H1 (cell line): ENCODE results near the gene AGBL1. TPM values are rescaled to one million over a fixed set of nuclear protein-coding genes. Genes with fewer than 3 reads are reported as not detected.

Experiments
- ASH2L ChIP-seq: fragments of 200-600, 300-600 bp; sonication (generic); IDR thresholded peaks from one replicate; pipeline ENCODE4 v1.7.1; 2017; ENCODE audit warnings: low read length
- CBX5 ChIP-seq: fragments of 300-800, 300-1000 bp; sonication (generic); IDR thresholded peaks from 2 replicates; pipeline ENCODE4 v1.7.1; 2016; ENCODE audit warnings: antibody characterized with exemption, low read length, low read depth
- EP300 ChIP-seq, 2 experiments: IDR thresholded peaks; 1 replicate in 1 of 2; 2 replicates in 1 of 2; pipeline ENCODE4 v1.6.1; 2011 to 2012; ENCODE audit warnings: low read depth in 2 of 2, low read length in 2 of 2, mild to moderate bottlenecking in 2 of 2, borderline replicate concordance in 1 of 2, inconsistent platforms in 1 of 2, moderate library complexity in 1 of 2
- FOSL1 ChIP-seq: IDR thresholded peaks from 2 replicates; pipeline ENCODE4 v1.6.1; 2011; ENCODE audit warnings: mild to moderate bottlenecking, low read depth, low read length, moderate library complexity; ENCODE audit not compliant: insufficient read depth
- GABPA ChIP-seq: IDR thresholded peaks from 2 replicates; pipeline ENCODE4 v1.6.1; 2011; ENCODE audit warnings: mild to moderate bottlenecking, low read length, moderate library complexity, borderline replicate concordance; ENCODE audit not compliant: insufficient read depth
- RAD21 ChIP-seq, 2 experiments: IDR thresholded peaks in 1 of 2; conservative IDR thresholded peaks in 1 of 2; 2 replicates each; pipeline ENCODE4 v1.6.1; 2011; ENCODE audit warnings: low read depth in 2 of 2, low read length in 2 of 2, improper control_type of control experiment in 1 of 2, inconsistent platforms in 1 of 2, mild to moderate bottlenecking in 1 of 2, moderate library complexity in 1 of 2
- SIRT6 ChIP-seq: IDR thresholded peaks from one replicate; pipeline ENCODE4 v1.7.1; 2012; ENCODE audit warnings: low read length, inconsistent platforms
- SP1 ChIP-seq: IDR thresholded peaks from 2 replicates; pipeline ENCODE4 v1.6.1; 2011; ENCODE audit warnings: low read depth, low read length
- TAF1 ChIP-seq: IDR thresholded peaks from 2 replicates; pipeline ENCODE4 v1.6.1; 2011; ENCODE audit warnings: mild to moderate bottlenecking, low read depth, low read length
- YY1 ChIP-seq: IDR thresholded peaks from 2 replicates; pipeline ENCODE4 v1.6.1; 2011; ENCODE audit warnings: low read depth, mild to moderate bottlenecking, low read length
- polyA plus RNA-seq, 7 experiments: library from polyadenylated mRNA; depleted of rRNA in 3 of 7; stranded (reverse) in 5 of 7; unstranded in 2 of 7; fragments of >200 nt in 5 of 7; fragments of 200-250 nt in 2 of 7; gene quantifications; 1 replicate in 5 of 7; 2 replicates in 1 of 7; 4 replicates in 1 of 7; pipeline versions ENCODE4 v1.2.1 to v1.2.3, GENCODE V29; 2011 to 2013; ENCODE audit warnings: missing spikeins in 2 of 7, mixed read lengths in 2 of 7
- total RNA-seq: library from RNA; stranded (reverse); fragmentation: NEBNext Ultra II Directional; extraction: Animal tissue kit (Norgen Biotek cat#: 25700); gene quantifications from 2 replicates; pipeline ENCODE4 v1.2.1, GENCODE V29; 2021

AGBL1 gene
- total and polyA plus RNA-seq, 2 of the 8 experiments (the other 6 are each of a cell fraction or from before 2014, with no cell fraction given) = not detected

GRCh38 chr15:86411916-86412315 is 332.2 kb downstream of the AGBL1 start (continued):
- TF ChIP-seq RAD21 (IDR thresholded peaks at IDR 0.05 in 1 of 2, conservative IDR thresholded peaks at IDR 0.05 in 1 of 2; ENCODE audit: low read depth in 2 of 2, low read length in 2 of 2) = no peak
- no peak for TF ChIP-seq EP300 (IDR thresholded peaks at IDR 0.05; ENCODE audit: borderline replicate concordance in 1 of 2, low read depth in 2 of 2, low read length in 2 of 2)
- no peak for TF ChIP-seq CBX5
- no peak for TF ChIP-seq YY1
- no peak for TF ChIP-seq GABPA
- no peak for TF ChIP-seq ASH2L
- TF ChIP-seq TAF1 = no peak
- no peak for TF ChIP-seq SP1
- no peak for TF ChIP-seq FOSL1
- TF ChIP-seq SIRT6 = no peak
